Fibroblast of lung (primary cell): Measurements from ENCODE around the gene CDK10.

Experiments used
- EZH2 ChIP-seq: IDR thresholded peaks from 2 replicates; pipeline ENCODE4 v1.5.1; 2012; ENCODE audit warnings: low read length, control low read depth, mild to moderate bottlenecking; ENCODE audit errors: missing control alignments
- TF ChIP-seq, protein P1 (sequence below), 2 donors: IDR thresholded peaks in 1 of 2; conservative IDR thresholded peaks in 1 of 2; 1 replicate in 1 of 2; 2 replicates in 1 of 2; pipeline ENCODE4 v1.5.1; 2011 to 2012; ENCODE audit warnings: low read length in 2 of 2, control low read depth in 1 of 2, inconsistent platforms in 1 of 2, low read depth in 1 of 2, mild to moderate bottlenecking in 1 of 2

DNA sequence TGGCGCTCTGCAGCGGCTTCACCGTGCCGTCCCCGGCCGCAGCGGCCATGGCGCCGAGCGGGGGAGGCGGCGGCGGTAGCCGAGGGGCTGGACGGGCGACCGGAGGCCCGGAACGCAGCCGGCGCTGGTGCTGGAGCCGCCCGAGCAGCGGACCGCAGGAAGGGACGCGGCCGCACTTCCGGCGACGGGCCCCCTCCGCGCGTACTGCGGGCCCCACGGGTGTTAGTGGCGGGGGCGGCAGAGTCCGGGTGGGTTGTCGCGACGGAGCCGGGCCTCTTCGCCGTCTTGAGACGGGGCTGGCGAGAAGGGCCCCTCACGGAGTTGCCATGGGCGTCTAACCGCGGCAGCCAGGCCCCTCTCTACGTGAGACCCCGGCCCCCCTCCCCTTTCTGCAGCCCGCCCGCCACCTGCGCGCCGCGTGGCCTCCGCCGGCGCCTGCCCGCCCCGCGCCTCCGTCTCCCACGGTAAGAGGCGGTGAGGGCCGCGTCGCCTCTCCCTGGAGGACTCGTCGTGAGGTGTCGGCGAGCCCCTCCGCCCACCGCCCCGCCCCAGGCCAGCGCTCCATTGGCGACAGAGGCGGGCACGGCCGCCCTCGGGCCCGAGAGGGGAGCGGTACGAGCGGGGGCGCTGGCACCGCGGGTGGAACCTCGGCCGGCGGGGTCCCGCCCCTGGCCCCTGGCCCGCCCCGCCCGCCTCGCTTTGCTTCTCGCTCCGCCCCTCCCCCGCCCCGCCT, 34.5 kb downstream of the CDK10 start, which contains the start of the genes VPS9D1 and ZNF276:
- TF ChIP-seq, protein P1, sequence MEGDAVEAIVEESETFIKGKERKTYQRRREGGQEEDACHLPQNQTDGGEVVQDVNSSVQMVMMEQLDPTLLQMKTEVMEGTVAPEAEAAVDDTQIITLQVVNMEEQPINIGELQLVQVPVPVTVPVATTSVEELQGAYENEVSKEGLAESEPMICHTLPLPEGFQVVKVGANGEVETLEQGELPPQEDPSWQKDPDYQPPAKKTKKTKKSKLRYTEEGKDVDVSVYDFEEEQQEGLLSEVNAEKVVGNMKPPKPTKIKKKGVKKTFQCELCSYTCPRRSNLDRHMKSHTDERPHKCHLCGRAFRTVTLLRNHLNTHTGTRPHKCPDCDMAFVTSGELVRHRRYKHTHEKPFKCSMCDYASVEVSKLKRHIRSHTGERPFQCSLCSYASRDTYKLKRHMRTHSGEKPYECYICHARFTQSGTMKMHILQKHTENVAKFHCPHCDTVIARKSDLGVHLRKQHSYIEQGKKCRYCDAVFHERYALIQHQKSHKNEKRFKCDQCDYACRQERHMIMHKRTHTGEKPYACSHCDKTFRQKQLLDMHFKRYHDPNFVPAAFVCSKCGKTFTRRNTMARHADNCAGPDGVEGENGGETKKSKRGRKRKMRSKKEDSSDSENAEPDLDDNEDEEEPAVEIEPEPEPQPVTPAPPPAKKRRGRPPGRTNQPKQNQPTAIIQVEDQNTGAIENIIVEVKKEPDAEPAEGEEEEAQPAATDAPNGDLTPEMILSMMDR (conservative IDR thresholded peaks at IDR 0.05 in 1 of 2, IDR thresholded peaks at IDR 0.05 in 1 of 2; ENCODE audit: low read depth in 1 of 2, low read length in 2 of 2) = no peak
- TF ChIP-seq EZH2 = no peak
